ENCODE measurements around the gene SPACA7.

The SPACA7 gene

GRCh38 chr13:112466132-112467058 is 90.2 kb downstream of the SPACA7 start:
- DNase-seq (ENCODE audit: low spot score), result peak; percentile 5

- DNase-seq (ENCODE audit: low spot score), result no peak
Observed at GRCh38 chr13:112467236-112467635, 91.1 kb downstream of the SPACA7 start.

- no peak for DNase-seq (ENCODE audit: low spot score)
Observed at GRCh38 chr13:112468069-112468468, 91.9 kb downstream of the SPACA7 start.

- DNase-seq (ENCODE audit: low spot score), result no peak
Observed at GRCh38 chr13:112469071-112469745, 93.1 kb downstream of the SPACA7 start.

- DNase-seq (ENCODE audit: low spot score), result no peak
Observed at GRCh38 chr13:112473818-112474217, 97.7 kb downstream of the SPACA7 start.

GRCh38 chr13:112474869-112475268 is 98.7 kb downstream of the SPACA7 start:
- DNase-seq (ENCODE audit: low spot score), result no peak

- DNase-seq (ENCODE audit: low spot score), result no peak
Observed at GRCh38 chr13:112475889-112476288, 99.7 kb downstream of the SPACA7 start.

GRCh38 chr13:112477070-112477619 is 101.0 kb downstream of the SPACA7 start:
- no peak for DNase-seq (ENCODE audit: low spot score)

GRCh38 chr13:112479389-112479788 is 103.2 kb downstream of the SPACA7 start:
- DNase-seq (ENCODE audit: low spot score), result no peak

- DNase-seq (ENCODE audit: low spot score), result no peak
Observed at GRCh38 chr13:112481458-112481857, 105.3 kb downstream of the SPACA7 start.

GRCh38 chr13:112483299-112483698 is 107.1 kb downstream of the SPACA7 start:
- DNase-seq (ENCODE audit: low spot score), result no peak

All from AG08396 (cell line).